Tibial nerve (tissue), 4 donors: Measurements from ENCODE around the gene CNIH3. TPM values are rescaled to one million over a fixed set of nuclear protein-coding genes. Genes with fewer than 3 reads are reported as not detected.
"Not testable (repeated sequence)": the region's sequence is repeated elsewhere in the genome, so short reads cannot be mapped to it uniquely, and the experiment has no call there.

ENCODE experiments used
- DNase-seq, 2 donors: peaks; one replicate each; pipeline ENCODE4 v3.0.0-alpha.2; 2019; ENCODE audit warnings: low spot score in 2 of 2
- H3K27ac ChIP-seq, 4 donors: fragments of 200-600 bp; sonication (generic) in 3 of 4; one replicate each; pipeline ENCODE4 v1.5.1; 2017 to 2019; ENCODE audit warnings: mild to moderate bottlenecking in 1 of 4
- H3K27me3 ChIP-seq, 2 donors: fragments of 200-600 bp; sonication (generic) in 1 of 2; one replicate each; pipeline versions ENCODE4 v1.5.1 to v1.6.0; 2017 to 2019
- H3K36me3 ChIP-seq, 3 donors: fragments of 200-600 bp; sonication (generic); one replicate each; pipeline ENCODE4 v1.5.1; 2018 to 2019
- H3K4me1 ChIP-seq, 4 donors: fragments of 200-600 bp; sonication (generic) in 3 of 4; one replicate each; pipeline ENCODE4 v1.5.1; 2017 to 2019
- H3K4me3 ChIP-seq, 4 donors: fragments of 200-600 bp; sonication (generic) in 3 of 4; one replicate each; pipeline ENCODE4 v1.5.1; 2017 to 2019; ENCODE audit warnings: mild to moderate bottlenecking in 1 of 4, moderate library complexity in 1 of 4
- H3K9me3 ChIP-seq, 4 donors: fragments of 200-600 bp; sonication (generic) in 3 of 4; one replicate each; pipeline ENCODE4 v1.5.1; 2017 to 2019
- CTCF ChIP-seq, 5 experiments: fragments of 200-600 bp in 3 of 5; fragments of 450-650 bp in 2 of 5; sonication (generic) in 3 of 5; IDR thresholded peaks; one replicate each; pipeline ENCODE4 v1.5.1; 2016 to 2019; ENCODE audit warnings: antibody characterized with exemption in 5 of 5, mild to moderate bottlenecking in 3 of 5, moderate library complexity in 2 of 5
- EP300 ChIP-seq, 2 donors: sonication (generic); formaldehyde crosslinking; IDR thresholded peaks; one replicate each; pipeline ENCODE4 v1.6.1; 2017; ENCODE audit warnings: antibody characterized with exemption in 2 of 2, mild to moderate bottlenecking in 1 of 2
- POLR2A ChIP-seq, 2 donors: fragments of 450-650 bp; IDR thresholded peaks; one replicate each; pipeline ENCODE4 v1.6.1; 2017; ENCODE audit warnings: antibody characterized with exemption in 2 of 2, mild to moderate bottlenecking in 2 of 2, moderate library complexity in 2 of 2
- WGBS, 2 donors: methylation state at CpG; one replicate each; pipeline ENCODE4 v1.1.5; 2018; 5-methylcytosine and 5-hydroxymethylcytosine counted together
- total RNA-seq, 4 donors: library from RNA; depleted of rRNA; stranded (reverse); fragments of >200 nt; gene quantifications; one replicate each; pipeline ENCODE4 v1.1.0, GENCODE V29; 2016

Gene CNIH3
- total RNA-seq, 4 donors from 2014 or later, result 1.8 to 7.6 (median 4.7) TPM

GRCh38 chr1:224678168-224678567, 62.1 kb downstream of the CNIH3 start:
- 76 to 85% methylated on average over 4 of the region's 4 CpGs for WGBS, 2 donors
- Histone ChIP-seq H3K9me3 (no peaks in the 10 kb centered on the region), H3K4me1 (no peaks in the 10 kb centered on the region), H3K36me3 (no peaks in the 10 kb centered on the region), H3K27me3 (no peaks in the 10 kb centered on the region), H3K27ac (no peak overlapping the region), H3K4me3 (no peak overlapping the region)
- TF ChIP-seq POLR2A (IDR thresholded peaks at IDR 0.05) (no peak), EP300 (IDR thresholded peaks at IDR 0.05) (no peak), CTCF (IDR thresholded peaks at IDR 0.05) (no peak)
- no peak for DNase-seq

- TF ChIP-seq CTCF (IDR thresholded peaks at IDR 0.05) (no peak), EP300 (IDR thresholded peaks at IDR 0.05) (no peak), POLR2A (IDR thresholded peaks at IDR 0.05) (no peak)
- H3K27ac ChIP-seq, result no peak overlapping the region
- no peaks in the 10 kb centered on the region for H3K9me3 ChIP-seq
- WGBS, 2 donors, result 85 to 90% methylated on average over 2 of the region's 2 CpGs
- DNase-seq, result no peak
- H3K36me3 ChIP-seq, result no peaks in the 10 kb centered on the region
- no peak overlapping the region for H3K4me3 ChIP-seq
- H3K27me3 ChIP-seq, result no peaks in the 10 kb centered on the region
- H3K4me1 ChIP-seq, result no peaks in the 10 kb centered on the region
Observed at GRCh38 chr1:224679606-224680005, 63.5 kb downstream of the CNIH3 start.

GRCh38 chr1:224681816-224682215, 65.7 kb downstream of the CNIH3 start:
- Histone ChIP-seq H3K27ac (no peak overlapping the region), H3K4me3 (no peak overlapping the region), H3K9me3 (no peaks in the 10 kb centered on the region), H3K4me1 (no peaks in the 10 kb centered on the region), H3K36me3 (peaks cover 0 to 4% (median 0%) of the 10 kb centered on the region in 3 donors), H3K27me3 (no peaks in the 10 kb centered on the region)
- no peak for DNase-seq
- WGBS, 2 donors, result 51 to 52% methylated on average over 6 of the region's 6 CpGs
- no peak for TF ChIP-seq EP300 (IDR thresholded peaks at IDR 0.05)
- no peak for TF ChIP-seq CTCF (IDR thresholded peaks at IDR 0.05)
- TF ChIP-seq POLR2A (IDR thresholded peaks at IDR 0.05), result no peak

GRCh38 chr1:224683936-224684335, 67.8 kb downstream of the CNIH3 start:
- H3K36me3 ChIP-seq, result peaks cover 0 to 12% (median 0%) of the 10 kb centered on the region in 3 donors
- no peak for DNase-seq
- H3K4me3 ChIP-seq, result no peak overlapping the region
- no peaks in the 10 kb centered on the region for H3K9me3 ChIP-seq
- no peak overlapping the region for H3K27ac ChIP-seq
- H3K27me3 ChIP-seq, result no peaks in the 10 kb centered on the region
- H3K4me1 ChIP-seq, result no peaks in the 10 kb centered on the region
- WGBS, 2 donors, result 72 to 74% methylated on average over 8 of the region's 8 CpGs
- TF ChIP-seq EP300 (IDR thresholded peaks at IDR 0.05) (no peak), CTCF (IDR thresholded peaks at IDR 0.05) (no peak), POLR2A (IDR thresholded peaks at IDR 0.05) (no peak)

- H3K36me3 ChIP-seq, result peaks cover 0 to 12% (median 0%) of the 10 kb centered on the region in 3 donors
- H3K9me3 ChIP-seq, result no peaks in the 10 kb centered on the region
- TF ChIP-seq CTCF (IDR thresholded peaks at IDR 0.05), result no peak
- no peak for TF ChIP-seq POLR2A (IDR thresholded peaks at IDR 0.05)
- no peak for TF ChIP-seq EP300 (IDR thresholded peaks at IDR 0.05)
- H3K4me3 ChIP-seq, result no peak overlapping the region
- no peaks in the 10 kb centered on the region for H3K4me1 ChIP-seq
- DNase-seq, result no peak
- no peaks in the 10 kb centered on the region for H3K27me3 ChIP-seq
- no peak overlapping the region for H3K27ac ChIP-seq
- whole genome bisulfite sequencing, 2 donors, result 45 to 58% methylated on average over 7 of the region's 7 CpGs
Observed at GRCh38 chr1:224684979-224685425, 68.9 kb downstream of the CNIH3 start.

GRCh38 chr1:224686140-224686539, 70.0 kb downstream of the CNIH3 start:
- H3K36me3 ChIP-seq, result peaks cover 0 to 12% (median 0%) of the 10 kb centered on the region in 3 donors
- H3K9me3 ChIP-seq, H3K27ac ChIP-seq, DNase-seq, H3K4me3 ChIP-seq, H3K4me1 ChIP-seq, H3K27me3 ChIP-seq: not testable (repeated sequence)
- WGBS, 2 donors, result 84 to 86% methylated on average over 3 of the region's 3 CpGs
